GM23338 (cell line): ENCODE results near the gene TRIM68. TPM values are rescaled to one million over a fixed set of nuclear protein-coding genes. Genes with fewer than 3 reads are reported as not detected.

Experiments used
- ATAC-seq: fragments of 200-7000 bp; cut with Tn5 transposase; 3 replicates; pipeline ENCODE4 v1.9.1; 2020
- DNase-seq: peaks from one replicate; pipeline ENCODE4 v3.0.0-alpha.2; 2015; ENCODE audit warnings: low spot score
- H2AFZ ChIP-seq: fragments of 200-600 bp; sonication (generic); 2 replicates; pipeline ENCODE4 v1.8.0; 2016; ENCODE audit warnings: antibody characterized with exemption, mild to moderate bottlenecking, moderate library complexity
- H3F3A ChIP-seq: fragments of 200-600 bp; sonication (generic); replicated peaks from 2 replicates; pipeline ENCODE4 v1.8.0; 2017; ENCODE audit warnings: antibody characterized with exemption, mixed run types, low read depth
- H3K27ac ChIP-seq: fragments of 200-600 bp; sonication (generic); 2 replicates; pipeline ENCODE4 v1.6.1; 2016; ENCODE audit warnings: low read depth
- H3K27me3 ChIP-seq: fragments of 200-600 bp; sonication (generic); 2 replicates; pipeline ENCODE4 v1.8.0; 2016; ENCODE audit warnings: mild to moderate bottlenecking, mixed run types, moderate library complexity; ENCODE audit not compliant: insufficient read depth
- H3K36me3 ChIP-seq: fragments of 200-600 bp; sonication (generic); 2 replicates; pipeline ENCODE4 v1.8.0; 2016; ENCODE audit warnings: mild to moderate bottlenecking; ENCODE audit not compliant: insufficient read depth
- H3K4me1 ChIP-seq: fragments of 200-600 bp; sonication (generic); 2 replicates; pipeline ENCODE4 v1.8.0; 2016; ENCODE audit warnings: mild to moderate bottlenecking, moderate library complexity; ENCODE audit not compliant: insufficient read depth
- H3K4me2 ChIP-seq: fragments of 200-600 bp; sonication (generic); 2 replicates; pipeline ENCODE4 v1.7.1; 2017; ENCODE audit warnings: mixed run types
- H3K4me3 ChIP-seq: fragments of 200-600 bp; sonication (generic); 2 replicates; pipeline ENCODE4 v1.6.1; 2016; ENCODE audit warnings: mixed run types
- H3K79me2 ChIP-seq: fragments of 200-600 bp; sonication (generic); replicated peaks from 2 replicates; pipeline ENCODE4 v1.8.0; 2017; ENCODE audit warnings: mild to moderate bottlenecking; ENCODE audit not compliant: insufficient read depth
- H3K9me2 ChIP-seq: fragments of 200-600 bp; sonication (generic); 2 replicates; pipeline ENCODE4 v1.8.0; 2017; ENCODE audit not compliant: insufficient read depth
- H4K20me1 ChIP-seq: fragments of 200-600 bp; sonication (generic); replicated peaks from 2 replicates; pipeline ENCODE4 v1.8.0; 2017; ENCODE audit warnings: mild to moderate bottlenecking; ENCODE audit not compliant: insufficient read depth
- H3K27ac Mint-ChIP-seq: 2 replicates; pipeline ENCODE4 v1.8.0; 2020; ENCODE audit warnings: inconsistent platforms, mild to moderate bottlenecking, moderate library complexity, mixed read lengths
- H3K27me3 Mint-ChIP-seq: 3 replicates; pipeline ENCODE4 v1.8.0; 2022; ENCODE audit warnings: low read depth, mild to moderate bottlenecking, moderate library complexity, mixed read lengths, inconsistent platforms; ENCODE audit not compliant: insufficient read depth, poor library complexity
- H3K36me3 Mint-ChIP-seq: 3 replicates; pipeline ENCODE4 v1.8.0; 2021; ENCODE audit warnings: low read depth, mild to moderate bottlenecking, inconsistent platforms, moderate library complexity, mixed read lengths
- H3K4me1 Mint-ChIP-seq: 3 replicates; pipeline ENCODE4 v1.8.0; 2020; ENCODE audit warnings: mild to moderate bottlenecking, inconsistent platforms, mixed read lengths
- H3K4me3 Mint-ChIP-seq: 3 replicates; pipeline ENCODE4 v1.8.0; 2021; ENCODE audit warnings: moderate library complexity, mild to moderate bottlenecking, inconsistent platforms, mixed read lengths
- H3K9me3 Mint-ChIP-seq: 3 replicates; pipeline ENCODE4 v1.8.0; 2020; ENCODE audit warnings: moderate library complexity, mild to moderate bottlenecking, inconsistent platforms, mixed read lengths
- EZH2 ChIP-seq: fragments of 200-600 bp; sonication (generic); IDR thresholded peaks from one replicate; pipeline ENCODE4 v1.8.0; 2017; ENCODE audit warnings: antibody characterized with exemption, mild to moderate bottlenecking, low read depth; ENCODE audit not compliant: unreplicated experiment
- EZH2phosphoT487 ChIP-seq: fragments of 200-600 bp; sonication (generic); IDR thresholded peaks from one replicate; pipeline ENCODE4 v1.8.1; 2018; ENCODE audit warnings: antibody characterized with exemption; ENCODE audit not compliant: unreplicated experiment
- POLR2AphosphoS5 ChIP-seq: IDR thresholded peaks from 2 replicates; pipeline ENCODE4 v1.6.1; 2016; ENCODE audit warnings: antibody characterized with exemption, low read depth
- ZNF114 ChIP-seq: fragments of 250-450 bp; sonication (Bioruptor Pico); IDR thresholded peaks from 2 replicates; pipeline ENCODE4 v1.5.0; 2020; ENCODE audit warnings: mild to moderate bottlenecking, moderate library complexity
- ZNF331 ChIP-seq: fragments of 250-450 bp; sonication (Bioruptor Pico); IDR thresholded peaks from 2 replicates; pipeline ENCODE4 v1.5.0; 2020; ENCODE audit warnings: low read depth, mild to moderate bottlenecking, moderate library complexity
- polyA plus RNA-seq: library from polyadenylated mRNA; unstranded; fragments of >200 nt; fragmentation: Nextera tagmentation; extraction: Ambion mirVana; gene quantifications from 2 replicates; pipeline ENCODE4 v1.2.1, GENCODE V29; 2016
- total RNA-seq: library from RNA; depleted of rRNA; stranded (reverse); fragments of >200 nt; shearing (Covaris generic); gene quantifications from 2 replicates; pipeline ENCODE4 v1.2.3, GENCODE V29; 2014
- TF ChIP-seq, protein P1 (sequence below): IDR thresholded peaks from 2 replicates; pipeline ENCODE4 v1.6.1; 2016; ENCODE audit warnings: antibody characterized with exemption
- TF ChIP-seq, protein P2 (sequence below): fragments of 250-450 bp; sonication (Bioruptor Pico); IDR thresholded peaks from 2 replicates; pipeline ENCODE4 v1.5.0; 2020; ENCODE audit warnings: mild to moderate bottlenecking, moderate library complexity
- TF ChIP-seq, protein P3 (sequence below), 2 experiments: fragments of 200-600 bp in 1 of 2; sonication (generic) in 1 of 2; conservative IDR thresholded peaks; 2 replicates each; pipeline versions ENCODE4 v1.5.1 to v1.6.1; 2016 to 2017; ENCODE audit warnings: antibody characterized with exemption in 2 of 2, low read depth in 2 of 2, mild to moderate bottlenecking in 2 of 2, moderate library complexity in 1 of 2

Gene TRIM68
- total and polyA plus RNA-seq, 2 experiments from 2014 or later, result 1.6 to 5.7 TPM

DNA sequence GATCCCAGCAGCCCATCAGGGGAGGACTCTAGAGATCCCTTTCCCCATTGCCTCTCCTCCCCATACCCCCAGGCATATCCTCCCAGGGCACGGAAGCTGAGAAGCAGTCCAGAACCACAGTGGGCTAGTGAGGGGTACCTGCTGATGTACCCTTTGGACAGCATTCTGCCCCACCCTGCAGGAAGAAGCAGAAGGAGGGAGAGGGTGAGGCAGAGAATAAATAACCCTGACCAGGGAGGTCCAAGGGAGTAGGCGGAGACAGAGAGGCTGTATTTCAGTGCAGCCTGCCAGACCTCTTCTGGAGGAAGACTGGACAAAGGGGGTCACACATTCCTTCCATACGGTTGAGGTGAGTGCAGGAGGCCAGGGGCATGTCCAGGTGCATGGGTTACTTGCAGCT is 35.7 kb upstream of the TRIM68 start, which contains the start of gene OR51E1:
Gene OR51E1 (plus strand): TSS at position 301 of the 400 bp plus-strand sequence. CDS start 8,545 bp downstream, outside the sequence.
- no peak within 1 kb of the TSS for H3K27ac ChIP-seq
- H4K20me1 ChIP-seq, result no peaks in the 10 kb centered on the region
- TF ChIP-seq ZNF331 (no peak), ZNF114 (CRISPR knock-in tag) (no peak)
- TF ChIP-seq, protein P1, sequence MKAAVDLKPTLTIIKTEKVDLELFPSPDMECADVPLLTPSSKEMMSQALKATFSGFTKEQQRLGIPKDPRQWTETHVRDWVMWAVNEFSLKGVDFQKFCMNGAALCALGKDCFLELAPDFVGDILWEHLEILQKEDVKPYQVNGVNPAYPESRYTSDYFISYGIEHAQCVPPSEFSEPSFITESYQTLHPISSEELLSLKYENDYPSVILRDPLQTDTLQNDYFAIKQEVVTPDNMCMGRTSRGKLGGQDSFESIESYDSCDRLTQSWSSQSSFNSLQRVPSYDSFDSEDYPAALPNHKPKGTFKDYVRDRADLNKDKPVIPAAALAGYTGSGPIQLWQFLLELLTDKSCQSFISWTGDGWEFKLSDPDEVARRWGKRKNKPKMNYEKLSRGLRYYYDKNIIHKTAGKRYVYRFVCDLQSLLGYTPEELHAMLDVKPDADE, result no peak
- no peaks in the 10 kb centered on the region for H3K36me3 Mint-ChIP-seq
- no peaks in the 10 kb centered on the region for H3F3A ChIP-seq
- no peak within 1 kb of the TSS for H3K4me3 ChIP-seq
- H3K9me2 ChIP-seq, result peaks cover 16% of the 10 kb centered on the region; the same call in 1 of the 2 replicates
- no peaks in the 10 kb centered on the region; the same call in 2 of the 3 replicates for H3K4me1 Mint-ChIP-seq
- H3K4me1 ChIP-seq, result no peaks in the 10 kb centered on the region
- H3K27me3 ChIP-seq, result no peaks in the 10 kb centered on the region
- H3K79me2 ChIP-seq, result no peaks in the 10 kb centered on the region
- DNase-seq (no peak), ATAC-seq (no peak)
- no peaks in the 10 kb centered on the region for H3K9me3 Mint-ChIP-seq
- no peak within 1 kb of the TSS for H3K27ac Mint-ChIP-seq
- H2AFZ ChIP-seq, result 0 out of 2 replicates have a peak within 1 kb of the TSS, but pooled peaks have one; percentile 14
- H3K27me3 Mint-ChIP-seq, result peaks cover 4% of the 10 kb centered on the region
- no peaks in the 10 kb centered on the region for H3K36me3 ChIP-seq
- no peak within 1 kb of the TSS for H3K4me2 ChIP-seq
- no peak within 1 kb of the TSS for H3K4me3 Mint-ChIP-seq

DNA sequence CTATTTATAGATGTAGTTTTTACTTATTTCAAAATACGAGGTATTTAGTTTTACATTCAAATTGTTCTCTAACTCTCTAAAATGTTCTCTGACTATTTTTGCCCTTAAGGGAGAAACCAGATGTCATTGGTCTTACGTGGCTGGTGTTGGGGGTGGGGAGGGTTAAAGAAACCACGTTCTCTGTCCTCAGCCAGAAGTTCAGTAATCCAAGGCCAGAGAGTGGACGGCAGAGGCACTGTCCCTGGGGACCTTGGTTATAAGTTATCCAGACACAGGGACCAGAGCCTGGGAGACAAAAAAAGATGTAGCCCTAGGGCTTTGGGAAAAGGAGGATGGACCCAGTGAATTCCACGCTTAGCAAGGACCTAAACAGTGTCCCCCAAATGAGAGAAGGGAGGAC is 35.0 kb upstream of the TRIM68 start:
- no peaks in the 10 kb centered on the region for H3K36me3 ChIP-seq
- Mint-ChIP-seq H3K27me3 (peaks cover 4% of the 10 kb centered on the region), H3K4me3 (no peak overlapping the region), H3K4me1 (no peaks in the 10 kb centered on the region; the same call in 2 of the 3 replicates), H3K36me3 (no peaks in the 10 kb centered on the region), H3K9me3 (no peaks in the 10 kb centered on the region), H3K27ac (no peak overlapping the region)
- no peaks in the 10 kb centered on the region for H3K27me3 ChIP-seq
- H3K27ac ChIP-seq, result no peak overlapping the region
- DNase-seq (no peak), ATAC-seq (no peak)
- H4K20me1 ChIP-seq, result no peaks in the 10 kb centered on the region
- TF ChIP-seq EZH2 (no peak), EZH2phosphoT487 (no peak), POLR2AphosphoS5 (no peak)
- TF ChIP-seq, protein P2, sequence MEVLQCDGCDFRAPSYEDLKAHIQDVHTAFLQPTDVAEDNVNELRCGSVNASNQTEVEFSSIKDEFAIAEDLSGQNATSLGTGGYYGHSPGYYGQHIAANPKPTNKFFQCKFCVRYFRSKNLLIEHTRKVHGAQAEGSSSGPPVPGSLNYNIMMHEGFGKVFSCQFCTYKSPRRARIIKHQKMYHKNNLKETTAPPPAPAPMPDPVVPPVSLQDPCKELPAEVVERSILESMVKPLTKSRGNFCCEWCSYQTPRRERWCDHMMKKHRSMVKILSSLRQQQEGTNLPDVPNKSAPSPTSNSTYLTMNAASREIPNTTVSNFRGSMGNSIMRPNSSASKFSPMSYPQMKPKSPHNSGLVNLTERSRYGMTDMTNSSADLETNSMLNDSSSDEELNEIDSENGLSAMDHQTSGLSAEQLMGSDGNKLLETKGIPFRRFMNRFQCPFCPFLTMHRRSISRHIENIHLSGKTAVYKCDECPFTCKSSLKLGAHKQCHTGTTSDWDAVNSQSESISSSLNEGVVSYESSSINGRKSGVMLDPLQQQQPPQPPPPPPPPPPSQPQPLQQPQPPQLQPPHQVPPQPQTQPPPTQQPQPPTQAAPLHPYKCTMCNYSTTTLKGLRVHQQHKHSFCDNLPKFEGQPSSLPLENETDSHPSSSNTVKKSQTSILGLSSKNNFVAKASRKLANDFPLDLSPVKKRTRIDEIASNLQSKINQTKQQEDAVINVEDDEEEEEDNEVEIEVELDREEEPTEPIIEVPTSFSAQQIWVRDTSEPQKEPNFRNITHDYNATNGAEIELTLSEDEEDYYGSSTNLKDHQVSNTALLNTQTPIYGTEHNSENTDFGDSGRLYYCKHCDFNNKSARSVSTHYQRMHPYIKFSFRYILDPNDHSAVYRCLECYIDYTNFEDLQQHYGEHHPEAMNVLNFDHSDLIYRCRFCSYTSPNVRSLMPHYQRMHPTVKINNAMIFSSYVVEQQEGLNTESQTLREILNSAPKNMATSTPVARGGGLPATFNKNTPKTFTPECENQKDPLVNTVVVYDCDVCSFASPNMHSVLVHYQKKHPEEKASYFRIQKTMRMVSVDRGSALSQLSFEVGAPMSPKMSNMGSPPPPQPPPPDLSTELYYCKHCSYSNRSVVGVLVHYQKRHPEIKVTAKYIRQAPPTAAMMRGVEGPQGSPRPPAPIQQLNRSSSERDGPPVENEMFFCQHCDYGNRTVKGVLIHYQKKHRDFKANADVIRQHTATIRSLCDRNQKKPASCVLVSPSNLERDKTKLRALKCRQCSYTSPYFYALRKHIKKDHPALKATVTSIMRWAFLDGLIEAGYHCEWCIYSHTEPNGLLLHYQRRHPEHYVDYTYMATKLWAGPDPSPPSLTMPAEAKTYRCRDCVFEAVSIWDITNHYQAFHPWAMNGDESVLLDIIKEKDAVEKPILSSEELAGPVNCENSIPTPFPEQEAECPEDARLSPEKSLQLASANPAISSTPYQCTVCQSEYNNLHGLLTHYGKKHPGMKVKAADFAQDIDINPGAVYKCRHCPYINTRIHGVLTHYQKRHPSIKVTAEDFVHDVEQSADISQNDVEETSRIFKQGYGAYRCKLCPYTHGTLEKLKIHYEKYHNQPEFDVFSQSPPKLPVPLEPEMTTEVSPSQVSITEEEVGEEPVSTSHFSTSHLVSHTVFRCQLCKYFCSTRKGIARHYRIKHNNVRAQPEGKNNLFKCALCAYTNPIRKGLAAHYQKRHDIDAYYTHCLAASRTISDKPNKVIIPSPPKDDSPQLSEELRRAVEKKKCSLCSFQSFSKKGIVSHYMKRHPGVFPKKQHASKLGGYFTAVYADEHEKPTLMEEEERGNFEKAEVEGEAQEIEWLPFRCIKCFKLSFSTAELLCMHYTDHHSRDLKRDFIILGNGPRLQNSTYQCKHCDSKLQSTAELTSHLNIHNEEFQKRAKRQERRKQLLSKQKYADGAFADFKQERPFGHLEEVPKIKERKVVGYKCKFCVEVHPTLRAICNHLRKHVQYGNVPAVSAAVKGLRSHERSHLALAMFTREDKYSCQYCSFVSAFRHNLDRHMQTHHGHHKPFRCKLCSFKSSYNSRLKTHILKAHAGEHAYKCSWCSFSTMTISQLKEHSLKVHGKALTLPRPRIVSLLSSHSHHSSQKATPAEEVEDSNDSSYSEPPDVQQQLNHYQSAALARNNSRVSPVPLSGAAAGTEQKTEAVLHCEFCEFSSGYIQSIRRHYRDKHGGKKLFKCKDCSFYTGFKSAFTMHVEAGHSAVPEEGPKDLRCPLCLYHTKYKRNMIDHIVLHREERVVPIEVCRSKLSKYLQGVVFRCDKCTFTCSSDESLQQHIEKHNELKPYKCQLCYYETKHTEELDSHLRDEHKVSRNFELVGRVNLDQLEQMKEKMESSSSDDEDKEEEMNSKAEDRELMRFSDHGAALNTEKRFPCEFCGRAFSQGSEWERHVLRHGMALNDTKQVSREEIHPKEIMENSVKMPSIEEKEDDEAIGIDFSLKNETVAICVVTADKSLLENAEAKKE (CRISPR knock-in tag), result no peak
- TF ChIP-seq, protein P1, result no peak
- TF ChIP-seq, protein P3, sequence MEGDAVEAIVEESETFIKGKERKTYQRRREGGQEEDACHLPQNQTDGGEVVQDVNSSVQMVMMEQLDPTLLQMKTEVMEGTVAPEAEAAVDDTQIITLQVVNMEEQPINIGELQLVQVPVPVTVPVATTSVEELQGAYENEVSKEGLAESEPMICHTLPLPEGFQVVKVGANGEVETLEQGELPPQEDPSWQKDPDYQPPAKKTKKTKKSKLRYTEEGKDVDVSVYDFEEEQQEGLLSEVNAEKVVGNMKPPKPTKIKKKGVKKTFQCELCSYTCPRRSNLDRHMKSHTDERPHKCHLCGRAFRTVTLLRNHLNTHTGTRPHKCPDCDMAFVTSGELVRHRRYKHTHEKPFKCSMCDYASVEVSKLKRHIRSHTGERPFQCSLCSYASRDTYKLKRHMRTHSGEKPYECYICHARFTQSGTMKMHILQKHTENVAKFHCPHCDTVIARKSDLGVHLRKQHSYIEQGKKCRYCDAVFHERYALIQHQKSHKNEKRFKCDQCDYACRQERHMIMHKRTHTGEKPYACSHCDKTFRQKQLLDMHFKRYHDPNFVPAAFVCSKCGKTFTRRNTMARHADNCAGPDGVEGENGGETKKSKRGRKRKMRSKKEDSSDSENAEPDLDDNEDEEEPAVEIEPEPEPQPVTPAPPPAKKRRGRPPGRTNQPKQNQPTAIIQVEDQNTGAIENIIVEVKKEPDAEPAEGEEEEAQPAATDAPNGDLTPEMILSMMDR (conservative IDR thresholded peaks at IDR 0.05; ENCODE audit: low read depth in 2 of 2), result no peak
- H3K4me1 ChIP-seq, result no peaks in the 10 kb centered on the region
- H2AFZ ChIP-seq, result no peak overlapping the region
- no peak overlapping the region for H3K4me3 ChIP-seq
- H3K79me2 ChIP-seq, result no peaks in the 10 kb centered on the region
- peaks cover 16% of the 10 kb centered on the region; the same call in 1 of the 2 replicates for H3K9me2 ChIP-seq
- H3K4me2 ChIP-seq, result no peak overlapping the region
- no peaks in the 10 kb centered on the region for H3F3A ChIP-seq
